A673 (cell line): Measurements from ENCODE around the gene CUBN. TPM values are rescaled to one million over a fixed set of nuclear protein-coding genes. Genes with fewer than 3 reads are reported as not detected.

ENCODE experiments used
- BruUV-seq: library from RNA; stranded (reverse); fragments of 400-500 nt; replicated peaks from 2 replicates; lab custom pipeline; 2021; lab: Mats Ljungman, UMichigan
- CTCF ChIA-PET: fragments of 300-600 bp; sonication (Branson Sonifier 250); formaldehyde crosslinking; loops from one replicate; lab custom pipeline; 2022; ENCODE audit warnings: antibody characterized with exemption; lab: Charles Lee
- POLR2A ChIA-PET: fragments of 300-600 bp; sonication (Branson Sonifier 250); formaldehyde crosslinking; loops from one replicate; lab custom pipeline; 2022; ENCODE audit warnings: antibody characterized with exemption; ENCODE audit not compliant: low non-redundant PET; lab: Charles Lee
- DNase-seq: peaks from one replicate; pipeline ENCODE4 v3.0.0-alpha.2; 2015; ENCODE audit warnings: low spot score
- H3K27ac ChIP-seq: fragments of 200-600 bp; sonication (generic); 2 replicates; pipeline ENCODE4 v1.5.1; 2016; ENCODE audit warnings: mixed run types, low read depth, mild to moderate bottlenecking, mixed read lengths, antibody characterized with exemption, low read length; ENCODE audit not compliant: poor library complexity, severe bottlenecking
- H3K27me3 ChIP-seq: fragments of 200-600 bp; sonication (generic); replicated peaks from 2 replicates; pipeline ENCODE4 v1.6.1; 2017; ENCODE audit warnings: mixed run types, low read depth, mild to moderate bottlenecking, mixed read lengths, antibody characterized with exemption, low read length; ENCODE audit not compliant: insufficient read depth, poor library complexity
- H3K36me3 ChIP-seq: fragments of 200-600 bp; sonication (generic); 2 replicates; pipeline ENCODE4 v1.6.1; 2016; ENCODE audit warnings: mixed run types, mild to moderate bottlenecking, mixed read lengths, antibody characterized with exemption, low read length; ENCODE audit not compliant: insufficient read depth, poor library complexity, severe bottlenecking
- H3K4me1 ChIP-seq: fragments of 200-600 bp; sonication (generic); 2 replicates; pipeline ENCODE4 v1.6.1; 2017; ENCODE audit warnings: mixed run types, mild to moderate bottlenecking, mixed read lengths, antibody characterized with exemption, low read length; ENCODE audit not compliant: insufficient read depth, poor library complexity, severe bottlenecking
- H3K4me3 ChIP-seq: fragments of 200-600 bp; sonication (generic); 2 replicates; pipeline ENCODE4 v1.5.1; 2016; ENCODE audit warnings: low read depth, mixed run types, mild to moderate bottlenecking, mixed read lengths, low read length; ENCODE audit not compliant: poor library complexity, severe bottlenecking
- H3K9me3 ChIP-seq: fragments of 200-600 bp; sonication (generic); 2 replicates; pipeline ENCODE4 v1.6.1; 2016; ENCODE audit warnings: mixed run types, low read depth, mild to moderate bottlenecking, mixed read lengths, antibody characterized with exemption, low read length; ENCODE audit not compliant: poor library complexity, severe bottlenecking
- EZH2 ChIP-seq: fragments of 200-600 bp; sonication (generic); IDR thresholded peaks from 2 replicates; pipeline ENCODE4 v1.6.1; 2017; ENCODE audit warnings: borderline replicate concordance, low read depth, mild to moderate bottlenecking, mixed read lengths, antibody characterized with exemption, low read length; ENCODE audit not compliant: poor library complexity, severe bottlenecking
- intact Hi-C: fragments of 100-400 bp; cut with micrococcal nuclease; formaldehyde crosslinking; loops from one replicate; pipeline ENCODE4 v1.10.0; 2022; ENCODE audit not compliant: unreplicated experiment
- total RNA-seq: library from RNA; stranded (reverse); gene quantifications from 2 replicates; pipeline ENCODE4 v1.2.3, GENCODE V29; 2021
- TF ChIP-seq, protein P1 (sequence below): fragments of 300-800, 200-600 bp; sonication (generic); conservative IDR thresholded peaks from 2 replicates; pipeline ENCODE4 v1.5.1; 2017; ENCODE audit warnings: low read depth, mild to moderate bottlenecking, antibody characterized with exemption, low read length, moderate library complexity, mixed read lengths

The CUBN gene
- total RNA-seq, 1 experiment from 2014 or later, result 3.4 TPM

DNA sequence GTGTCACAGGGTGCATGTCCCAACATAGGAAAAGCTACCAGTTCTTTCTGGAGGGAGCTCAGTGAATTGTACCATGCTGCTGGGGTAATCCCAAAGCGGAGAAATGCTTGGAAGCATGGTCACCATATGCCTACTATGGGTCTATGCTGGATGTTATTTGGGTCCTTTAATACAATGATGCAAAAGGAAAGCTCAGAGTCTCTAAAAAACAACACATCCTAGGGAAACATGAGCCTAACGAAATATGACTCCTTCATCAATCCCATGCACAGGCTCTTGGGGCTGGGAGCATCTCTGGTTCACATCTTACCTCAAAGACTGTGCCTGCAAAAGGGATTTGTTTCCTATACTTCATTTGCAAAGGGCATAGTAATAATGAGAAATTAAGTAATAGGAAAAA lies 65.2 kb downstream of the CUBN start:
- Histone ChIP-seq H3K4me1 (peaks cover 79% of the 10 kb centered on the region), H3K36me3 (no peaks in the 10 kb centered on the region), H3K27ac (no peak overlapping the region), H3K4me3 (no peak overlapping the region), H3K9me3 (peaks cover 4% of the 10 kb centered on the region), H3K27me3 (no peaks in the 10 kb centered on the region)
- DNase-seq, result no peak
- TF ChIP-seq EZH2, result no peak
- TF ChIP-seq, protein P1, sequence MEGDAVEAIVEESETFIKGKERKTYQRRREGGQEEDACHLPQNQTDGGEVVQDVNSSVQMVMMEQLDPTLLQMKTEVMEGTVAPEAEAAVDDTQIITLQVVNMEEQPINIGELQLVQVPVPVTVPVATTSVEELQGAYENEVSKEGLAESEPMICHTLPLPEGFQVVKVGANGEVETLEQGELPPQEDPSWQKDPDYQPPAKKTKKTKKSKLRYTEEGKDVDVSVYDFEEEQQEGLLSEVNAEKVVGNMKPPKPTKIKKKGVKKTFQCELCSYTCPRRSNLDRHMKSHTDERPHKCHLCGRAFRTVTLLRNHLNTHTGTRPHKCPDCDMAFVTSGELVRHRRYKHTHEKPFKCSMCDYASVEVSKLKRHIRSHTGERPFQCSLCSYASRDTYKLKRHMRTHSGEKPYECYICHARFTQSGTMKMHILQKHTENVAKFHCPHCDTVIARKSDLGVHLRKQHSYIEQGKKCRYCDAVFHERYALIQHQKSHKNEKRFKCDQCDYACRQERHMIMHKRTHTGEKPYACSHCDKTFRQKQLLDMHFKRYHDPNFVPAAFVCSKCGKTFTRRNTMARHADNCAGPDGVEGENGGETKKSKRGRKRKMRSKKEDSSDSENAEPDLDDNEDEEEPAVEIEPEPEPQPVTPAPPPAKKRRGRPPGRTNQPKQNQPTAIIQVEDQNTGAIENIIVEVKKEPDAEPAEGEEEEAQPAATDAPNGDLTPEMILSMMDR, result no peak
- CTCF ChIA-PET, result no interaction called here
- no TSS peak for BruUV-seq
- intact Hi-C loops, result no loop called here
- POLR2A ChIA-PET, result no interaction called here

DNA sequence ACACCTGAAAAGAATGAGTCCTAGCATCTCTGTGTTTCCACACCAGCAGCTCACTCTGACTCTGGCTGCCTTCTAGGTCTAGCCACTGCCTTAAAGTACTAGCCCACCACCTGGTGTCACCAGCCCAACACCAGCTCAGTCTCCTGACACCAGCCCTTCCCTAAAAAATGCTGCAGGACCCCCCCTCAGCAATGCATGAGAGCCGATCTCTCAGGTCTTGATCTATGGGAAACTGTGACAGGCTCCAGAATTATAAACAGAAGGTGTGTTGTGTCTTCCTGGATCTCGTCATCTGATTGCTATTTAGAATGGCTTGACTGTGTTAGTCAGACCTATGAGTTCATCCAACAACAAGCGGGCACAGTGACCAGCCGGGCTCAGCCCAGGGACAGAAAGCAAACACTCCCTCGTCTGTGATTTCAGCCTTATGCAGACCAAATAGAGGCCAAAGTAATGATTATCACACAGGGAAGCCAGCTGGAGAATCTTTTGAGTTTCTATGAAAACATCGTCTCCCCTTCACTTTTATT lies 66.6 kb downstream of the CUBN start:
- POLR2A ChIA-PET, result no interaction called here
- Histone ChIP-seq H3K4me3 (no peak overlapping the region), H3K4me1 (peaks cover 79% of the 10 kb centered on the region), H3K27ac (peak overlapping the region; percentile 52), H3K9me3 (no peaks in the 10 kb centered on the region), H3K36me3 (no peaks in the 10 kb centered on the region), H3K27me3 (no peaks in the 10 kb centered on the region)
- intact Hi-C loops, result no loop called here
- TF ChIP-seq, protein P1, result no peak
- no peak for TF ChIP-seq EZH2
- no peak for DNase-seq
- BruUV-seq, result no TSS peak
- CTCF ChIA-PET, result no interaction called here

DNA sequence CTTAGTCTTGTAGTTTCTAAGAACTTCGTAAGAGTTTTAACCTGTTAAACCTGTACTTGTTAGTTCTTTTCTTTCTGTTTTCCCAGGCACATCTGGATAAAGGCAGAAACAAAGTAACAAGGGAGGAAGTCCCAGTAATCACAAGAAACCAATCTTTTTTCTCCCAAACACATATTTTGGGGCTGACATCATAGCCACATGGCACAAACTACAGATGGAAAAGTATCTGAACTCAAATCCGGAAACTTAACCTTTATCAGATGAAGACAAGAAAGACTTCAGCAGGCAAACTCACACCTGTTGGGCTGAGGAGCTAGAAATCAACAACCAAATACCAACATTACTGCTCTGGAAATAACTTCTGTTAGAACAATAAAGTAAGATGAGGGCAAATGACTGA lies 67.1 kb downstream of the CUBN start:
- DNase-seq, result peak; percentile 75
- BruUV-seq, result no TSS peak
- intact Hi-C loops, result no loop called here

More for the DNA sequence above, 67.1 kb downstream of the CUBN start:
- Histone ChIP-seq H3K4me3 (no peak overlapping the region), H3K27me3 (no peaks in the 10 kb centered on the region), H3K9me3 (no peaks in the 10 kb centered on the region), H3K27ac (peak overlapping the region; percentile 52), H3K4me1 (peaks cover 75% of the 10 kb centered on the region), H3K36me3 (no peaks in the 10 kb centered on the region)
- TF ChIP-seq, protein P1, result no peak
- TF ChIP-seq EZH2, result no peak
- CTCF ChIA-PET, result no interaction called here
- POLR2A ChIA-PET, result no interaction called here
